Ishikawa (cell line): ENCODE data around the gene NCAPG2.

Experiments
- CEBPB ChIP-seq: IDR thresholded peaks from 2 replicates; pipeline ENCODE4 v1.6.1; 2012
- CREB1 ChIP-seq: IDR thresholded peaks from 2 replicates; pipeline ENCODE4 v1.6.1; 2012; ENCODE audit warnings: low read depth
- EGR1 ChIP-seq: IDR thresholded peaks from 2 replicates; pipeline ENCODE4 v1.6.1; 2012
- EP300 ChIP-seq: IDR thresholded peaks from 2 replicates; pipeline ENCODE4 v1.6.1; 2012; ENCODE audit warnings: borderline replicate concordance
- FOXM1 ChIP-seq: IDR thresholded peaks from 2 replicates; pipeline ENCODE4 v1.6.1; 2012; ENCODE audit warnings: low read depth, borderline replicate concordance
- MAX ChIP-seq: IDR thresholded peaks from 2 replicates; pipeline ENCODE4 v1.6.1; 2012
- NFIC ChIP-seq: IDR thresholded peaks from 2 replicates; pipeline ENCODE4 v1.6.1; 2012
- RAD21 ChIP-seq: IDR thresholded peaks from 2 replicates; pipeline ENCODE4 v1.6.1; 2012; ENCODE audit warnings: low read depth
- REST ChIP-seq: IDR thresholded peaks from 2 replicates; pipeline ENCODE4 v1.6.1; 2012; ENCODE audit warnings: low read depth, mild to moderate bottlenecking
- TAF1 ChIP-seq: IDR thresholded peaks from 2 replicates; pipeline ENCODE4 v1.6.1; 2012; ENCODE audit warnings: low read depth, mild to moderate bottlenecking
- TCF12 ChIP-seq: IDR thresholded peaks from 2 replicates; pipeline ENCODE4 v1.6.1; 2012; ENCODE audit warnings: low read depth
- TEAD4 ChIP-seq: IDR thresholded peaks from 2 replicates; pipeline ENCODE4 v1.6.1; 2012
- USF1 ChIP-seq: IDR thresholded peaks from 2 replicates; pipeline ENCODE4 v1.6.1; 2012
- YY1 ChIP-seq: IDR thresholded peaks from 2 replicates; pipeline ENCODE4 v1.6.1; 2012; ENCODE audit warnings: low read depth
- ZBTB7A ChIP-seq: IDR thresholded peaks from 2 replicates; pipeline ENCODE4 v1.6.1; 2012; ENCODE audit warnings: low read depth

NCAPG2 gene

GRCh38 chr7:158742065-158742821, 37.6 kb upstream of the NCAPG2 start:
- no peak for TF ChIP-seq CEBPB
- no peak for TF ChIP-seq RAD21
- no peak for TF ChIP-seq TAF1
- TF ChIP-seq EP300, result no peak
- no peak for TF ChIP-seq TCF12
- no peak for TF ChIP-seq NFIC
- TF ChIP-seq TEAD4, result no peak
- TF ChIP-seq CREB1, result no peak
- TF ChIP-seq REST, result no peak
- TF ChIP-seq FOXM1, result no peak
- no peak for TF ChIP-seq YY1
- TF ChIP-seq ZBTB7A, result no peak
- no peak for TF ChIP-seq EGR1
- no peak for TF ChIP-seq USF1
- TF ChIP-seq MAX, result no peak

GRCh38 chr7:158741294-158741666, 36.7 kb upstream of the NCAPG2 start:
- no peak for TF ChIP-seq ZBTB7A
- TF ChIP-seq TAF1, result no peak
- TF ChIP-seq EP300, result no peak
- TF ChIP-seq EGR1, result no peak
- no peak for TF ChIP-seq CREB1
- TF ChIP-seq FOXM1, result no peak
- no peak for TF ChIP-seq TCF12

DNA sequence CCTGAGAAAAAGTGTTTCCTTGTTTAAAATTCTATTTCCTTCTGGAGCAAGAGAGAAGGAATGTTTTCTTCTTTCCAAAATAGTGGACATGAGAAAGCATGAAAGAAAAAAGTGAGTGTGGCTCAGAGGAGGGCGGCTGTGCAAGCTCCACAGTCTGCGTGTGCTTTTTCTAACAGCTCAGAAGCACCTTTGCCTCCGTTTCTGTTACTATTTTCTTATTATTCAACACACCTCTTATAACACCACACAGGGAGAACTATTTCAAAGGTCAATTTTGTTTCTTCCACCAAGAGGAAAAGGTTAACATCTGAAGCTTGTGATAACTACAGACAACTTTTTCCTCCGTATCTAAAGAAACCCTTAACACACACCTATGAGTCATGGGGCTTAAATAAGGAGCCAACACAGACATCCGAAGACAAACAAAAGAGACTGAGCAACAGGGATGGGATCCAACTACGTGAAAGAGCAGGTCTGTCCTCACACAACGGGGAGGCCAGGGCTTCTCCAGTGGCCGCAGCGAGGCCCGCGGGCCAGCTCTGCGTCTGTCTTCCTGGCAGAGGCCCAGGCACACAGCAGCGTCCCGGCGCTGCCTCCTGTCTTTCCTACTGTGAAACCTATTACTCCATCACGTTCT, 36.2 kb upstream of the NCAPG2 start:
- TF ChIP-seq MAX (no peak), CEBPB (no peak), EP300 (no peak), USF1 (no peak), REST (no peak), EGR1 (no peak), TCF12 (no peak), ZBTB7A (no peak), FOXM1 (no peak), CREB1 (no peak), YY1 (no peak), TEAD4 (no peak)

DNA sequence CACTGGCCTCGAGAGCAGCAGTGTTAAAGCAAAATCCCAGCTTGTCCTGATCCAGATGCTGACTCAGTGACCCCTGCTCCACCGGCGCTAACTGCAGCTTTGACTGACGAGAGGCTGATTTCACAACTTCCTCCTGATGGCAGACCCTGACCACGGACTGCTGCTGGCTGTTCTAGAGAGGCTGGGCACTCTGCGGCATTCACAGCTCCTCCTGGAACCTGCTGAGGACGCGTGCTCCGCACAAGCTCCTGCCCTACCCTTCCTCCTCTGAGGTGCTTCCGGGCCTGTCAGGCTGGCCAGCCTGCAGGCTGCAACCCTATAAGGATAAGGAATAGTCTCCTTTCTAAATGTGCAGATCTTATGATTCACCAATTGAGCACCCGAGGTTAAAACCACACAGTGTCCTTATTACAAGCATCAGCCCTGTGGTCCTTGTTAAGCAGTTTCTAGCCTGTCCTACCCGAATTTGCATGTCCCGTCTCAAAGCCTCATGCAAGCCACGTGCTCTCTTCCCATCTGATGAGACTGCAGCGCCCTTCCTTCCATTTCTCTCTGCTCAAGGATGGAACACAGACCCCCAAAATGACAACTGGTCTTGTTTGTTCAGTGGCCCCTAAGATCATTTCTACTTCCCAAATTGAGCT, 35.5 kb upstream of the NCAPG2 start:
- TF ChIP-seq EGR1, result no peak
- TF ChIP-seq MAX, result no peak

GRCh38 chr7:158738841-158739240, 34.2 kb upstream of the NCAPG2 start:
- TF ChIP-seq TEAD4, result no peak
- no peak for TF ChIP-seq TCF12
- TF ChIP-seq CEBPB, result no peak
- no peak for TF ChIP-seq ZBTB7A
- no peak for TF ChIP-seq NFIC
- no peak for TF ChIP-seq TAF1
- no peak for TF ChIP-seq USF1
- TF ChIP-seq MAX, result no peak
- no peak for TF ChIP-seq EP300
- TF ChIP-seq RAD21, result no peak
